K562 (cell line): Measurements from ENCODE around the gene DMAC2L.

ENCODE experiments used
- ESRRA ChIP-seq: fragments of 450-650 bp; IDR thresholded peaks from 2 replicates; pipeline ENCODE4 v1.6.1; 2014; ENCODE audit warnings: low read depth, mild to moderate bottlenecking, moderate library complexity, borderline replicate concordance
- HDAC2 ChIP-seq: fragments of 450-650 bp; IDR thresholded peaks from 2 replicates; pipeline ENCODE4 v1.6.1; 2016; ENCODE audit warnings: mild to moderate bottlenecking
- JUNB ChIP-seq: fragments of 450-650 bp; formaldehyde crosslinking; conservative IDR thresholded peaks from 2 replicates; pipeline ENCODE4 v1.4.0; 2020; ENCODE audit warnings: mild to moderate bottlenecking
- LARP7 ChIP-seq: fragments of 450-650 bp; IDR thresholded peaks from 2 replicates; pipeline ENCODE4 v1.6.1; 2016
- POLR2A ChIP-seq: fragments of 450-650 bp; conservative IDR thresholded peaks from 2 replicates; pipeline ENCODE4 v1.6.1; 2016
- SP1 ChIP-seq: sonication (generic); formaldehyde crosslinking; IDR thresholded peaks from 2 replicates; pipeline ENCODE4 v1.8.1; 2022; ENCODE audit warnings: mild to moderate bottlenecking, missing genetic modification reagents

GRCh38 chr14:50319293-50319692 is 7.2 kb downstream of the DMAC2L start:
- no peak for TF ChIP-seq JUNB
- no peak for TF ChIP-seq POLR2A
- no peak for TF ChIP-seq LARP7
- TF ChIP-seq SP1, result no peak
- no peak for TF ChIP-seq HDAC2
- no peak for TF ChIP-seq ESRRA
